ENCODE results near the gene GJA3. TPM values are rescaled to one million over a fixed set of nuclear protein-coding genes. Genes with fewer than 3 reads are reported as not detected.
A peak's percentile ranks its signal among the peaks of the same experiment; 100 is the strongest.

Gene GJA3
- total and polyA plus RNA-seq, 2 donors (not counting 1 experiment from before 2014, with no cell fraction given), result 0.33 to 0.44 TPM

GRCh38 chr13:20127562-20128458 lies 33.0 kb downstream of the GJA3 start:
- Histone ChIP-seq H3K4me3 (replicated peaks in 1 of 4; ENCODE audit: control extremely low read depth in 1 of 4, insufficient read depth in 1 of 4, low read depth in 3 of 4, low read length in 4 of 4) (peak overlapping the region; percentile 6 to 46 (median 27)), H3K36me3 (ENCODE audit: control insufficient read depth, insufficient read depth, low read length) (no peaks in the 10 kb centered on the region), H3K9me3 (ENCODE audit: control insufficient read depth, insufficient read depth, low read depth, low read length) (no peaks in the 10 kb centered on the region), H3K79me2 (ENCODE audit: control insufficient read depth, insufficient read depth, low read length) (no peaks in the 10 kb centered on the region), H3K27ac (ENCODE audit: insufficient read depth, low read length) (peak overlapping the region; percentile 50), H3K9ac (ENCODE audit: insufficient read depth, low read length) (peak overlapping the region; percentile 74), H3K4me2 (ENCODE audit: extremely low read depth, insufficient read depth, low read length) (peak overlapping the region; percentile 67), H3K4me1 (ENCODE audit: control insufficient read depth, extremely low read depth, insufficient read depth, low read length) (peaks cover 11% of the 10 kb centered on the region), H2AFZ (ENCODE audit: low read length) (peak overlapping the region; percentile 88), H3K27me3 (ENCODE audit: control insufficient read depth, insufficient read depth, low read length) (no peaks in the 10 kb centered on the region), H4K20me1 (ENCODE audit: control insufficient read depth, extremely low read depth, insufficient read depth, low read length) (no peaks in the 10 kb centered on the region)
- DNase-seq (ENCODE audit: low read depth in 2 of 2), result peak; percentile 51 to 66
- peak; percentile 24 to 40 for TF ChIP-seq CTCF (conservative IDR thresholded peaks at IDR 0.05 in 1 of 2, IDR thresholded peaks at IDR 0.05 in 1 of 2; ENCODE audit: low read depth in 1 of 2, low read length in 2 of 2)
- no peak for TF ChIP-seq EZH2 (IDR thresholded peaks at IDR 0.05; ENCODE audit: low read length, missing control alignments)

- Histone ChIP-seq H3K36me3 (ENCODE audit: control insufficient read depth, insufficient read depth, low read length) (no peaks in the 10 kb centered on the region), H3K27me3 (ENCODE audit: control insufficient read depth, insufficient read depth, low read length) (no peaks in the 10 kb centered on the region), H2AFZ (ENCODE audit: low read length) (peak overlapping the region; percentile 88), H3K4me2 (ENCODE audit: extremely low read depth, insufficient read depth, low read length) (peak overlapping the region; percentile 67), H3K9me3 (ENCODE audit: control insufficient read depth, insufficient read depth, low read depth, low read length) (no peaks in the 10 kb centered on the region), H4K20me1 (ENCODE audit: control insufficient read depth, extremely low read depth, insufficient read depth, low read length) (no peaks in the 10 kb centered on the region), H3K9ac (ENCODE audit: insufficient read depth, low read length) (peak overlapping the region; percentile 74), H3K4me1 (ENCODE audit: control insufficient read depth, extremely low read depth, insufficient read depth, low read length) (peaks cover 11% of the 10 kb centered on the region), H3K27ac (ENCODE audit: insufficient read depth, low read length) (peak overlapping the region; percentile 50), H3K4me3 (replicated peaks in 1 of 4; ENCODE audit: control extremely low read depth in 1 of 4, insufficient read depth in 1 of 4, low read depth in 3 of 4, low read length in 4 of 4) (peak overlapping the region in 1 of 4 experiments; percentile 46), H3K79me2 (ENCODE audit: control insufficient read depth, insufficient read depth, low read length) (no peaks in the 10 kb centered on the region)
- no peak for DNase-seq (ENCODE audit: low read depth in 2 of 2)
- TF ChIP-seq CTCF (conservative IDR thresholded peaks at IDR 0.05 in 1 of 2, IDR thresholded peaks at IDR 0.05 in 1 of 2; ENCODE audit: low read depth in 1 of 2, low read length in 2 of 2) (no peak), EZH2 (IDR thresholded peaks at IDR 0.05; ENCODE audit: low read length, missing control alignments) (no peak)
Observed at GRCh38 chr13:20127262-20127561, 33.6 kb downstream of the GJA3 start.

- no peak overlapping the region for H3K4me2 ChIP-seq (ENCODE audit: extremely low read depth, insufficient read depth, low read length)
- no peaks in the 10 kb centered on the region for H3K9me3 ChIP-seq (ENCODE audit: control insufficient read depth, insufficient read depth, low read depth, low read length)
- no peak overlapping the region for H2AFZ ChIP-seq (ENCODE audit: low read length)
- no peak overlapping the region for H3K27ac ChIP-seq (ENCODE audit: insufficient read depth, low read length)
- H4K20me1 ChIP-seq (ENCODE audit: control insufficient read depth, extremely low read depth, insufficient read depth, low read length), result no peaks in the 10 kb centered on the region
- no peaks in the 10 kb centered on the region for H3K36me3 ChIP-seq (ENCODE audit: control insufficient read depth, insufficient read depth, low read length)
- peaks cover 11% of the 10 kb centered on the region for H3K4me1 ChIP-seq (ENCODE audit: control insufficient read depth, extremely low read depth, insufficient read depth, low read length)
- no peaks in the 10 kb centered on the region for H3K79me2 ChIP-seq (ENCODE audit: control insufficient read depth, insufficient read depth, low read length)
- no peak for DNase-seq (ENCODE audit: low read depth in 2 of 2)
- H3K9ac ChIP-seq (ENCODE audit: insufficient read depth, low read length), result no peak overlapping the region
- TF ChIP-seq CTCF (conservative IDR thresholded peaks at IDR 0.05 in 1 of 2, IDR thresholded peaks at IDR 0.05 in 1 of 2; ENCODE audit: low read depth in 1 of 2, low read length in 2 of 2) (no peak), EZH2 (IDR thresholded peaks at IDR 0.05; ENCODE audit: low read length, missing control alignments) (no peak)
- H3K4me3 ChIP-seq (replicated peaks in 1 of 4; ENCODE audit: control extremely low read depth in 1 of 4, insufficient read depth in 1 of 4, low read depth in 3 of 4, low read length in 4 of 4), result no peak overlapping the region
- H3K27me3 ChIP-seq (ENCODE audit: control insufficient read depth, insufficient read depth, low read length), result no peaks in the 10 kb centered on the region
Observed at GRCh38 chr13:20126541-20127261, 34.2 kb downstream of the GJA3 start.
